GM21381 (cell line): ENCODE data around the gene HSDL2.
A peak's percentile ranks its signal among the peaks of the same experiment; 100 is the strongest.

Source experiments
- ATAC-seq: cut with Tn5 transposase; IDR thresholded peaks from one replicate; pipeline ENCODE4 v1.9.1; 2021; ENCODE audit warnings: mild to moderate bottlenecking, moderate library complexity; ENCODE audit not compliant: unreplicated experiment

HSDL2 gene

GRCh38 chr9:112443636-112444035 lies 63.7 kb downstream of the HSDL2 start:
- no peak for ATAC-seq

GRCh38 chr9:112445196-112445595 lies 65.3 kb downstream of the HSDL2 start:
- no peak for ATAC-seq

- ATAC-seq, result no peak
These were observed 66.2 kb downstream of the HSDL2 start for GRCh38 chr9:112446080-112446479.

GRCh38 chr9:112446526-112446925 lies 66.6 kb downstream of the HSDL2 start:
- ATAC-seq, result no peak

GRCh38 chr9:112447283-112447761 lies 67.4 kb downstream of the HSDL2 start:
- ATAC-seq, result no peak

- no peak for ATAC-seq
These were observed 82.9 kb downstream of the HSDL2 start for GRCh38 chr9:112462855-112463254.

- ATAC-seq, result no peak
These were observed 85.4 kb downstream of the HSDL2 start for GRCh38 chr9:112465352-112465751.

- no peak for ATAC-seq
These were observed 93.1 kb downstream of the HSDL2 start for GRCh38 chr9:112472996-112473395.

GRCh38 chr9:112473986-112474385 lies 94.1 kb downstream of the HSDL2 start:
- no peak for ATAC-seq

GRCh38 chr9:112475318-112475717 lies 95.4 kb downstream of the HSDL2 start:
- ATAC-seq, result no peak

GRCh38 chr9:112477330-112477729 lies 97.4 kb downstream of the HSDL2 start:
- no peak for ATAC-seq

- no peak for ATAC-seq
These were observed 99.3 kb downstream of the HSDL2 start for GRCh38 chr9:112479221-112479620.

- no peak for ATAC-seq
These were observed 104.7 kb downstream of the HSDL2 start for GRCh38 chr9:112484607-112485006.

- no peak for ATAC-seq
These were observed 105.7 kb downstream of the HSDL2 start for GRCh38 chr9:112485574-112485973.

- ATAC-seq, result peak; percentile 91
These were observed 106.5 kb downstream of the HSDL2 start, which contains the start of gene KIAA1958 for GRCh38 chr9:112486221-112487007. Gene KIAA1958 (plus strand): TSS chr9:112486827. CDS start chr9:112574081, 87,254 bp downstream.

GRCh38 chr9:112487008-112487798 lies 107.3 kb downstream of the HSDL2 start:
- peak; percentile 33 for ATAC-seq

- no peak for ATAC-seq
These were observed 108.0 kb downstream of the HSDL2 start for GRCh38 chr9:112487799-112488340.

- ATAC-seq, result no peak
These were observed 109.2 kb downstream of the HSDL2 start for GRCh38 chr9:112489039-112489546.

GRCh38 chr9:112489876-112490666 lies 110.2 kb downstream of the HSDL2 start:
- ATAC-seq, result no peak

- no peak for ATAC-seq
These were observed 113.7 kb downstream of the HSDL2 start for GRCh38 chr9:112493393-112494137.
